Body of pancreas (tissue), 4 donors: ENCODE results near the gene RPL41.

Experiments
- POLR2A ChIP-seq, 3 donors: fragments of 450-650 bp; IDR thresholded peaks; one replicate each; pipeline ENCODE4 v1.6.1; 2016; ENCODE audit warnings: antibody characterized with exemption in 3 of 3, mild to moderate bottlenecking in 2 of 3
- TF ChIP-seq, protein P1 (sequence below), 7 experiments: fragments of 450-650 bp in 4 of 7; fragments of 200-600 bp in 3 of 7; sonication (generic) in 3 of 7; IDR thresholded peaks; one replicate each; pipeline ENCODE4 v1.5.1; 2016 to 2019; ENCODE audit warnings: antibody characterized with exemption in 7 of 7

DNA sequence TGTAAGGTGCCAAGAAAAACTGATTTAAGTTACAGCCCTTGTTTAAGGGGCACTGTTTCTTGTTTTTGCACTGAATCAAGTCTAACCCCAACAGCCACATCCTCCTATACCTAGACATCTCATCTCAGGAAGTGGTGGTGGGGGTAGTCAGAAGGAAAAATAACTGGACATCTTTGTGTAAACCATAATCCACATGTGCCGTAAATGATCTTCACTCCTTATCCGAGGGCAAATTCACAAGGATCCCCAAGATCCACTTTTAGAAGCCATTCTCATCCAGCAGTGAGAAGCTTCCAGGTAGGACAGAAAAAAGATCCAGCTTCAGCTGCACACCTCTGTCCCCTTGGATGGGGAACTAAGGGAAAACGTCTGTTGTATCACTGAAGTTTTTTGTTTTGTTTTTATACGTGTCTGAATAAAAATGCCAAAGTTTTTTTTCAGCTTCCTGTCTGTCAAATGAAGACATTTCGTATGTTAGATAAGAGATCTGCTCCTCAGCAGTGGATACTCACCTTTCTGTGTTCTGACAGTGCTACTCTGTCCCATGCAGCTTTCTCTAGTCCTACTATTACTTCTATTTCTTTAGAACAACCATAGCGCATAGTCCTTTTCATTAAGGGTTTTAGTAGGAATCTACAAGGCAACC is 13.2 kb upstream of the RPL41 start:
- TF ChIP-seq, protein P1, sequence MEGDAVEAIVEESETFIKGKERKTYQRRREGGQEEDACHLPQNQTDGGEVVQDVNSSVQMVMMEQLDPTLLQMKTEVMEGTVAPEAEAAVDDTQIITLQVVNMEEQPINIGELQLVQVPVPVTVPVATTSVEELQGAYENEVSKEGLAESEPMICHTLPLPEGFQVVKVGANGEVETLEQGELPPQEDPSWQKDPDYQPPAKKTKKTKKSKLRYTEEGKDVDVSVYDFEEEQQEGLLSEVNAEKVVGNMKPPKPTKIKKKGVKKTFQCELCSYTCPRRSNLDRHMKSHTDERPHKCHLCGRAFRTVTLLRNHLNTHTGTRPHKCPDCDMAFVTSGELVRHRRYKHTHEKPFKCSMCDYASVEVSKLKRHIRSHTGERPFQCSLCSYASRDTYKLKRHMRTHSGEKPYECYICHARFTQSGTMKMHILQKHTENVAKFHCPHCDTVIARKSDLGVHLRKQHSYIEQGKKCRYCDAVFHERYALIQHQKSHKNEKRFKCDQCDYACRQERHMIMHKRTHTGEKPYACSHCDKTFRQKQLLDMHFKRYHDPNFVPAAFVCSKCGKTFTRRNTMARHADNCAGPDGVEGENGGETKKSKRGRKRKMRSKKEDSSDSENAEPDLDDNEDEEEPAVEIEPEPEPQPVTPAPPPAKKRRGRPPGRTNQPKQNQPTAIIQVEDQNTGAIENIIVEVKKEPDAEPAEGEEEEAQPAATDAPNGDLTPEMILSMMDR (IDR thresholded peaks at IDR 0.05): no peak
- TF ChIP-seq POLR2A (IDR thresholded peaks at IDR 0.05): no peak
